H1 (cell line): ENCODE results near the gene MYOCOS. TPM values are rescaled to one million over a fixed set of nuclear protein-coding genes. Genes with fewer than 3 reads are reported as not detected.
"Not testable (repeated sequence)": the region's sequence is repeated elsewhere in the genome, so short reads cannot be mapped to it uniquely, and the experiment has no call there.

Experiments
- CTCF ChIA-PET: fragments of 300-600 bp; sonication (Branson Sonifier 250); formaldehyde crosslinking; loops from one replicate; lab custom pipeline; 2021; ENCODE audit not compliant: partially characterized antibody; lab: Charles Lee
- POLR2A ChIA-PET: fragments of 300-600 bp; sonication (Branson Sonifier 250); formaldehyde crosslinking; loops from one replicate; lab custom pipeline; 2021; ENCODE audit warnings: inconsistent platforms; ENCODE audit not compliant: partially characterized antibody; lab: Charles Lee
- DNase-seq, 2 experiments: peaks; one replicate each; pipeline versions ENCODE4 v3.0.0 to v3.0.0-alpha.2; 2010 to 2022; ENCODE audit warnings: low spot score in 2 of 2, low read depth in 1 of 2, mixed read lengths in 1 of 2
- FAIRE-seq: peaks from 2 replicates; lab custom pipeline; 2011; peaks lifted over from hg19 to GRCh38; lab: Jason Lieb, UNC
- H2AFZ ChIP-seq: 2 replicates; pipeline ENCODE4 v1.8.1; 2012; ENCODE audit warnings: low read length, inconsistent platforms
- H2AK5ac ChIP-seq: 2 replicates; pipeline ENCODE4 v1.6.1; 2013; ENCODE audit warnings: low read depth, low read length
- H2BK120ac ChIP-seq: replicated peaks from 2 replicates; pipeline ENCODE3; 2013; ENCODE audit warnings: low read depth, low read length, inconsistent platforms
- H2BK12ac ChIP-seq: 2 replicates; pipeline ENCODE4 v1.6.1; 2013; ENCODE audit warnings: low read depth, low read length
- H2BK15ac ChIP-seq: 2 replicates; pipeline ENCODE4 v1.6.1; 2013; ENCODE audit warnings: low read length
- H2BK20ac ChIP-seq: 2 replicates; pipeline ENCODE4 v1.6.1; 2013; ENCODE audit warnings: low read length
- H2BK5ac ChIP-seq: 2 replicates; pipeline ENCODE4 v1.6.1; 2013; ENCODE audit warnings: low read depth, low read length
- H3K14ac ChIP-seq: 2 replicates; pipeline ENCODE4 v1.6.1; 2013; ENCODE audit warnings: inconsistent platforms; ENCODE audit not compliant: insufficient read length
- H3K18ac ChIP-seq: 2 replicates; pipeline ENCODE4 v1.6.1; 2013; ENCODE audit warnings: low read length; ENCODE audit errors: extremely low read depth
- H3K23ac ChIP-seq: 2 replicates; pipeline ENCODE4 v1.6.1; 2013; ENCODE audit warnings: inconsistent platforms; ENCODE audit not compliant: insufficient read length
- H3K23me2 ChIP-seq: 2 replicates; pipeline ENCODE4 v1.6.1; 2013; ENCODE audit warnings: low read depth, low read length
- H3K27ac ChIP-seq: 2 replicates; pipeline ENCODE4 v1.6.1; 2011; ENCODE audit warnings: low read depth, low read length, inconsistent platforms
- H3K27me3 ChIP-seq, 4 experiments: replicated peaks in 1 of 4; 1 replicate in 1 of 4; 2 replicates in 3 of 4; pipeline versions ENCODE4 v1.6.1 to v1.8.1; 2011 to 2013; ENCODE audit warnings: low read length in 3 of 4, mild to moderate bottlenecking in 3 of 4, inconsistent platforms in 2 of 4, mixed read lengths in 2 of 4, moderate library complexity in 1 of 4; ENCODE audit not compliant: control insufficient read depth in 3 of 4, insufficient read depth in 3 of 4; ENCODE audit errors: extremely low read depth in 1 of 4
- H3K36me3 ChIP-seq, 4 experiments: 2 replicates each; pipeline versions ENCODE4 v1.6.1 to v1.8.1; 2011 to 2013; ENCODE audit warnings: mild to moderate bottlenecking in 4 of 4, low read length in 3 of 4, moderate library complexity in 2 of 4, control low read depth in 1 of 4, inconsistent platforms in 1 of 4; ENCODE audit not compliant: insufficient read depth in 4 of 4, control insufficient read depth in 2 of 4
- H3K4ac ChIP-seq: replicated peaks from 2 replicates; pipeline ENCODE3; 2013; ENCODE audit warnings: low read length, low read depth, mixed read lengths, inconsistent platforms; ENCODE audit not compliant: insufficient read length
- H3K4me1 ChIP-seq, 4 experiments: replicated peaks in 1 of 4; 1 replicate in 1 of 4; 2 replicates in 3 of 4; pipeline versions ENCODE4 v1.6.1 to v1.8.1; 2011 to 2013; ENCODE audit warnings: low read length in 3 of 4, inconsistent platforms in 2 of 4, mixed read lengths in 1 of 4; ENCODE audit not compliant: insufficient read depth in 4 of 4, control insufficient read depth in 3 of 4
- H3K4me2 ChIP-seq, 2 experiments: 2 replicates each; pipeline versions ENCODE4 v1.6.1 to v1.8.1; 2011 to 2013; ENCODE audit warnings: low read depth in 2 of 2, low read length in 2 of 2, control low read depth in 1 of 2, inconsistent platforms in 1 of 2, mild to moderate bottlenecking in 1 of 2; ENCODE audit not compliant: insufficient read depth in 1 of 2
- H3K4me3 ChIP-seq, 4 experiments: fragments of 200-600, 300-600 bp in 1 of 4; sonication (generic), shearing (Covaris generic), sonication (Bioruptor Twin) in 1 of 4; 2 replicates each; pipeline versions ENCODE4 v1.5.1 to v1.8.1; 2011 to 2016; ENCODE audit warnings: low read length in 4 of 4, low read depth in 3 of 4, control low read depth in 2 of 4, inconsistent platforms in 2 of 4, mild to moderate bottlenecking in 2 of 4, mixed read lengths in 1 of 4, moderate library complexity in 1 of 4; ENCODE audit not compliant: insufficient read depth in 2 of 4; ENCODE audit errors: extremely low read depth in 1 of 4
- H3K56ac ChIP-seq: replicated peaks from 2 replicates; pipeline ENCODE3; 2013; ENCODE audit warnings: low read depth, mild to moderate bottlenecking, mixed read lengths, low read length, inconsistent platforms; ENCODE audit not compliant: insufficient read length
- H3K79me1 ChIP-seq: 2 replicates; pipeline ENCODE4 v1.6.1; 2013; ENCODE audit warnings: low read depth, low read length, control low read depth
- H3K79me2 ChIP-seq, 2 experiments: 2 replicates each; pipeline versions ENCODE4 v1.6.1 to v1.8.1; 2012 to 2013; ENCODE audit warnings: low read length in 2 of 2, mild to moderate bottlenecking in 2 of 2, inconsistent platforms in 1 of 2; ENCODE audit not compliant: insufficient read depth in 2 of 2, control insufficient read depth in 1 of 2
- H3K9ac ChIP-seq, 4 experiments: replicated peaks in 1 of 4; 1 replicate in 1 of 4; 2 replicates in 3 of 4; pipeline versions ENCODE4 v1.6.1 to v1.8.1; 2011 to 2013; ENCODE audit warnings: low read depth in 3 of 4, low read length in 3 of 4, control low read depth in 2 of 4, mild to moderate bottlenecking in 2 of 4, moderate library complexity in 2 of 4, inconsistent platforms in 1 of 4; ENCODE audit errors: extremely low read depth in 1 of 4
- H3K9me3 ChIP-seq, 2 experiments: 2 replicates each; pipeline versions ENCODE4 v1.6.1 to v1.8.1; 2012 to 2013; ENCODE audit warnings: mild to moderate bottlenecking in 2 of 2, moderate library complexity in 2 of 2, control low read depth in 1 of 2, inconsistent platforms in 1 of 2, low read depth in 1 of 2, low read length in 1 of 2, mixed read lengths in 1 of 2; ENCODE audit not compliant: insufficient read depth in 2 of 2
- H4K20me1 ChIP-seq, 2 experiments: replicated peaks in 1 of 2; 2 replicates each; pipeline versions ENCODE3 to v1.8.1; 2011 to 2013; ENCODE audit warnings: inconsistent platforms in 2 of 2, low read length in 2 of 2, mild to moderate bottlenecking in 1 of 2; ENCODE audit not compliant: insufficient read depth in 2 of 2, control insufficient read depth in 1 of 2
- H4K5ac ChIP-seq: 2 replicates; pipeline ENCODE4 v1.6.1; 2013; ENCODE audit warnings: low read length, low read depth, mixed read lengths, inconsistent platforms; ENCODE audit not compliant: insufficient read length
- H4K8ac ChIP-seq: 2 replicates; pipeline ENCODE4 v1.8.0; 2013; ENCODE audit warnings: mild to moderate bottlenecking, moderate library complexity, low read length, inconsistent platforms; ENCODE audit not compliant: insufficient read depth; ENCODE audit errors: extremely low read depth
- H4K91ac ChIP-seq: replicated peaks from 2 replicates; pipeline ENCODE3; 2013; ENCODE audit warnings: low read length, mixed read lengths, inconsistent platforms; ENCODE audit not compliant: insufficient read length
- RXRA ChIP-seq: IDR thresholded peaks from 2 replicates; pipeline ENCODE4 v1.6.1; 2011; ENCODE audit warnings: low read depth, mild to moderate bottlenecking, low read length, moderate library complexity; ENCODE audit not compliant: insufficient read depth
- WGBS, 2 experiments: shearing (Covaris generic) in 1 of 2; methylation state at CpG; one replicate each; pipeline versions ENCODE4 v1.1.6 to v1.1.7; 2013 to 2015; ENCODE audit warnings: low lambda C conversion rate in 2 of 2, mixed read lengths in 2 of 2, inconsistent platforms in 1 of 2, low coverage in 1 of 2, missing lambda C conversion rate in 1 of 2; ENCODE audit not compliant: insufficient replicate concordance in 2 of 2, insufficient coverage in 1 of 2, insufficient read length in 1 of 2; ENCODE audit errors: extremely low coverage in 1 of 2, missing lambda C conversion rate in 1 of 2; 5-methylcytosine and 5-hydroxymethylcytosine counted together
- polyA plus RNA-seq, 7 experiments: library from polyadenylated mRNA; depleted of rRNA in 3 of 7; stranded (reverse) in 5 of 7; unstranded in 2 of 7; fragments of >200 nt in 5 of 7; fragments of 200-250 nt in 2 of 7; gene quantifications; 1 replicate in 5 of 7; 2 replicates in 1 of 7; 4 replicates in 1 of 7; pipeline versions ENCODE4 v1.2.1 to v1.2.3, GENCODE V29; 2011 to 2013; ENCODE audit warnings: missing spikeins in 2 of 7, mixed read lengths in 2 of 7
- total RNA-seq: library from RNA; stranded (reverse); fragmentation: NEBNext Ultra II Directional; extraction: Animal tissue kit (Norgen Biotek cat#: 25700); gene quantifications from 2 replicates; pipeline ENCODE4 v1.2.1, GENCODE V29; 2021

Gene MYOCOS
- total and polyA plus RNA-seq, 2 of the 8 experiments (the other 6 are each of a cell fraction or from before 2014, with no cell fraction given), result not detected

DNA sequence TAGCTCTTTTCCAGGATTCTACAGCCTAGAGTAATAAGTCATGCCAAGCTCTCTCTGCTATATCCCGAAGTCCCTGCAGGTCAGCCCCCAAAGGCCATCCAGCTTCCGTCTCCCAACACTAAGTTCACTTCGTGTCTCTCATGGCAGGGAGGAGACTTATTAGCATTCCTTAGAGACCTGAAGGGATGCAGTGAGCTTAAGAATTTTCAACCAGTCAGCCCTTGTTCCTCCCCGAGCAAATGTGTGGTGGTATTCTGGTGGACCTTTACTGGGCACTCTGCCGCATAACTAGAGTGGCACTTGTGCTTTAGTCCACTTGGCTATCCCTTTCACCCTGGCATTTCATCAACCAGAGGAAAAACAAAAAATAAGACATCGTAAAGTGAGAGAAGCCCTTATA, 19.0 kb upstream of the MYOCOS start:
- FAIRE-seq, H3K18ac ChIP-seq, H3K9me3 ChIP-seq, H4K8ac ChIP-seq, H3K27me3 ChIP-seq, H4K5ac ChIP-seq, H3K23ac ChIP-seq, H4K91ac ChIP-seq, H2BK12ac ChIP-seq, H2BK20ac ChIP-seq, H2AFZ ChIP-seq, H3K23me2 ChIP-seq, H3K56ac ChIP-seq, H2AK5ac ChIP-seq, H3K4me1 ChIP-seq, H4K20me1 ChIP-seq, H3K27ac ChIP-seq, H3K4me3 ChIP-seq, H3K79me2 ChIP-seq, H3K36me3 ChIP-seq, H3K9ac ChIP-seq, H3K4me2 ChIP-seq, DNase-seq, H2BK120ac ChIP-seq, H2BK5ac ChIP-seq, H3K79me1 ChIP-seq, H3K14ac ChIP-seq, H2BK15ac ChIP-seq, H3K4ac ChIP-seq: not testable (repeated sequence)
- POLR2A ChIA-PET, result interaction anchor here (1.3 kb wide), 1 partner anchor 10 kb away, joined by 4 read pairs; no protein-coding TSS in a partner anchor
- WGBS, 2 experiments, result 71% methylated on average over 6 of the region's 6 CpGs; no CpG with 5 or more reads in 1 of the 2 experiments
- 0 out of 2 replicates have a peak, but pooled peaks have one; percentile 16 for TF ChIP-seq RXRA
- CTCF ChIA-PET, result interaction anchor here (1.0 to 1.2 kb wide), 4 partner anchors 13 to 50 kb away, joined by 3 to 5 read pairs (median 4); partner anchors contain the start of gene MYOC
